H1 (cell line): ENCODE results near the gene IL19. TPM values are rescaled to one million over a fixed set of nuclear protein-coding genes. Genes with fewer than 3 reads are reported as not detected.

Experiments
- CHD7 ChIP-seq: fragments of 300-600 bp; sonication (generic); IDR thresholded peaks from 2 replicates; pipeline ENCODE4 v1.7.1; 2012; ENCODE audit warnings: low read length, moderate library complexity, mild to moderate bottlenecking, inconsistent platforms; ENCODE audit not compliant: insufficient replicate concordance
- polyA plus RNA-seq, 7 experiments: library from polyadenylated mRNA; depleted of rRNA in 3 of 7; stranded (reverse) in 5 of 7; unstranded in 2 of 7; fragments of >200 nt in 5 of 7; fragments of 200-250 nt in 2 of 7; gene quantifications; 1 replicate in 5 of 7; 2 replicates in 1 of 7; 4 replicates in 1 of 7; pipeline versions ENCODE4 v1.2.1 to v1.2.3, GENCODE V29; 2011 to 2013; ENCODE audit warnings: missing spikeins in 2 of 7, mixed read lengths in 2 of 7
- total RNA-seq: library from RNA; stranded (reverse); fragmentation: NEBNext Ultra II Directional; extraction: Animal tissue kit (Norgen Biotek cat#: 25700); gene quantifications from 2 replicates; pipeline ENCODE4 v1.2.1, GENCODE V29; 2021

Gene IL19
- total and polyA plus RNA-seq, 2 of the 8 experiments (the other 6 are each of a cell fraction or from before 2014, with no cell fraction given): not detected

- TF ChIP-seq CHD7: no peak
These were observed 92.7 kb downstream of the IL19 start (continued) for GRCh38 chr1:206863266-206863665.
